AG08396 (cell line): ENCODE measurements around the gene CMTR1.
A peak's percentile ranks its signal among the peaks of the same experiment; 100 is the strongest.
"Not testable (repeated sequence)": the region's sequence is repeated elsewhere in the genome, so short reads cannot be mapped to it uniquely, and the experiment has no call there.

Source experiments
- DNase-seq: peaks from one replicate; pipeline ENCODE4 v3.0.0; 2012; ENCODE audit warnings: low spot score, mixed read lengths

CMTR1 gene

GRCh38 chr6:37492991-37493660 is 60.1 kb downstream of the CMTR1 start:
- DNase-seq, result no peak

- DNase-seq, result no peak
Observed at GRCh38 chr6:37493661-37493995, 60.6 kb downstream of the CMTR1 start.

- DNase-seq, result no peak
Observed at GRCh38 chr6:37495244-37495934, 62.4 kb downstream of the CMTR1 start.

- no peak for DNase-seq
Observed at GRCh38 chr6:37496951-37497885, 64.2 kb downstream of the CMTR1 start.

- DNase-seq, result peak; percentile 98
Observed at GRCh38 chr6:37499433-37500293, 66.6 kb downstream of the CMTR1 start, which contains the start of gene CCDC167. TSS of gene CCDC167 (minus strand) at chr6:37499893. CDS start at chr6:37499863, 30 bp downstream.

- DNase-seq, result no peak
Observed at GRCh38 chr6:37500294-37500608, 67.2 kb downstream of the CMTR1 start.

GRCh38 chr6:37500904-37501303 is 67.9 kb downstream of the CMTR1 start:
- not testable (repeated sequence) for DNase-seq

- no peak for DNase-seq
Observed at GRCh38 chr6:37501632-37502491, 68.8 kb downstream of the CMTR1 start.

GRCh38 chr6:37502703-37503291 is 69.8 kb downstream of the CMTR1 start:
- no peak for DNase-seq

GRCh38 chr6:37503309-37503965 is 70.4 kb downstream of the CMTR1 start:
- DNase-seq, result no peak

- no peak for DNase-seq
Observed at GRCh38 chr6:37504024-37504423, 71.0 kb downstream of the CMTR1 start.

- DNase-seq, result no peak
Observed at GRCh38 chr6:37506479-37506878, 73.5 kb downstream of the CMTR1 start.

- DNase-seq, result no peak
Observed at GRCh38 chr6:37507077-37507476, 74.1 kb downstream of the CMTR1 start.

GRCh38 chr6:37507690-37508421 is 74.8 kb downstream of the CMTR1 start:
- DNase-seq, result no peak

- DNase-seq, result no peak
Observed at GRCh38 chr6:37511201-37511600, 78.2 kb downstream of the CMTR1 start.

- DNase-seq, result no peak
Observed at GRCh38 chr6:37511910-37512399, 78.9 kb downstream of the CMTR1 start.

- no peak for DNase-seq
Observed at GRCh38 chr6:37512400-37513011, 79.5 kb downstream of the CMTR1 start.

- no peak for DNase-seq
Observed at GRCh38 chr6:37513155-37513554, 80.1 kb downstream of the CMTR1 start.

GRCh38 chr6:37513576-37513975 is 80.6 kb downstream of the CMTR1 start:
- no peak for DNase-seq
